ENCODE results near the gene RTN4. TPM values are rescaled to one million over a fixed set of nuclear protein-coding genes. Genes with fewer than 3 reads are reported as not detected.

The RTN4 gene
- total and polyA plus RNA-seq, 10 donors: 55.2 to 215 (median 155) TPM

DNA sequence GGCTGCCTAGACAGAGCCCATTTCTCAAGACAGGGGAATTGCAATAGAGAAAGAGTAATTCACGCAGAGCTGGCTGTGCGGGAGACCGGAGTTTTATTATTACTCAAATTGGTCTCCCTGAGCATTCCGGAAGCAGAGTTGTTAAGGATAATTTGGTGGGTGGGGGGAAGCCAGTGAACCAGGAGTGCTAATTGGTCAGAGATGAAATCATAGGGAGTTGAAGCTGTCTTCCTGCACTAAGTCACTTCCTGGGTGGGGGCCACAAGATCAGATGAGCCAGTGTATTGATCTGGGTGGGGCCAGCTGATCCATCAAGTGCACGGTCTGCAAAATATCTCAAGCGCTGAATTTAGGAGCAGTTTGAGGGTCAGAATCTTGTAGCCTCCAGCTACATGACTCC, 84.8 kb downstream of the RTN4 start:
- no peaks in the 10 kb centered on the region for H3K27me3 ChIP-seq (replicated peaks in 1 of 7)
- TF ChIP-seq POLR2AphosphoS5 (IDR thresholded peaks at IDR 0.05) (no peak), POLR2A (IDR thresholded peaks at IDR 0.05) (no peak)
- TF ChIP-seq, protein P1, sequence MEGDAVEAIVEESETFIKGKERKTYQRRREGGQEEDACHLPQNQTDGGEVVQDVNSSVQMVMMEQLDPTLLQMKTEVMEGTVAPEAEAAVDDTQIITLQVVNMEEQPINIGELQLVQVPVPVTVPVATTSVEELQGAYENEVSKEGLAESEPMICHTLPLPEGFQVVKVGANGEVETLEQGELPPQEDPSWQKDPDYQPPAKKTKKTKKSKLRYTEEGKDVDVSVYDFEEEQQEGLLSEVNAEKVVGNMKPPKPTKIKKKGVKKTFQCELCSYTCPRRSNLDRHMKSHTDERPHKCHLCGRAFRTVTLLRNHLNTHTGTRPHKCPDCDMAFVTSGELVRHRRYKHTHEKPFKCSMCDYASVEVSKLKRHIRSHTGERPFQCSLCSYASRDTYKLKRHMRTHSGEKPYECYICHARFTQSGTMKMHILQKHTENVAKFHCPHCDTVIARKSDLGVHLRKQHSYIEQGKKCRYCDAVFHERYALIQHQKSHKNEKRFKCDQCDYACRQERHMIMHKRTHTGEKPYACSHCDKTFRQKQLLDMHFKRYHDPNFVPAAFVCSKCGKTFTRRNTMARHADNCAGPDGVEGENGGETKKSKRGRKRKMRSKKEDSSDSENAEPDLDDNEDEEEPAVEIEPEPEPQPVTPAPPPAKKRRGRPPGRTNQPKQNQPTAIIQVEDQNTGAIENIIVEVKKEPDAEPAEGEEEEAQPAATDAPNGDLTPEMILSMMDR (IDR thresholded peaks at IDR 0.05 in 8 of 11, conservative IDR thresholded peaks at IDR 0.05 in 3 of 11): no peak
- H3K9me3 ChIP-seq: no peaks in the 10 kb centered on the region
- H3K36me3 ChIP-seq: peaks cover 0 to 48% (median 7%) of the 10 kb centered on the region in 6 donors
- no peak for DNase-seq
- peak overlapping the region in 1 of 8 donors; percentile 23 for H3K27ac ChIP-seq
- peaks cover 0 to 19% (median 7%) of the 10 kb centered on the region in 6 donors for H3K4me1 ChIP-seq
- no peak overlapping the region for H3K4me3 ChIP-seq
- WGBS, 5 donors: 90 to 98% (median 96%) methylated on average over 6 of the region's 6 CpGs
- intact Hi-C loops (cut with DNase I; ENCODE audit: low total_unique reads): no loop called here

DNA sequence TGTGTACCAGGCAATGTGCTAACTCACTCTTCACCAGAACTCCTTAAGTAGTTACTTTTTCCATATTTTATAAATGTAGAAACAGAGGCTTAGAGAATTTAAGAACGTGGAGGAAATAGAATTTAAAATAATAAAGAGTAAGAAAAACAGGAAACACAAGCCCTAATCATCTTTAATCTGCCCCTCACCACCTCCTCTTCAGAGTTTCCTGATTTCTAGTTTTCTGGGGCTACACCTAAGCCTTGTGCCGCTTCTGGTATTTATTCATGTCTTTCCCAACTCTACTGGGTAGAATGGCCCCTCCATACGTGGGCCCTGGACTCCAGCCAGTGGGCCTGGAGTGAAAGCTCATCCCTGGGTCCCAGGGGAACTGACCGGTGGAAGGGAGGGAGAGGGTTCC, 85.4 kb downstream of the RTN4 start:
- no peaks in the 10 kb centered on the region for H3K27me3 ChIP-seq (replicated peaks in 1 of 7)
- no peak overlapping the region for H3K27ac ChIP-seq
- TF ChIP-seq, protein P1 (IDR thresholded peaks at IDR 0.05 in 8 of 11, conservative IDR thresholded peaks at IDR 0.05 in 3 of 11): no peak
- DNase-seq: no peak
- peaks cover 0 to 42% (median 3%) of the 10 kb centered on the region in 6 donors for H3K36me3 ChIP-seq
- intact Hi-C loops (cut with DNase I; ENCODE audit: low total_unique reads): no loop called here
- no peak overlapping the region for H3K4me3 ChIP-seq
- WGBS, 5 donors: 16 to 40% (median 35%) methylated on average over 4 of the region's 4 CpGs
- H3K9me3 ChIP-seq: no peaks in the 10 kb centered on the region
- H3K4me1 ChIP-seq: peaks cover 0 to 19% (median 7%) of the 10 kb centered on the region in 6 donors

DNA sequence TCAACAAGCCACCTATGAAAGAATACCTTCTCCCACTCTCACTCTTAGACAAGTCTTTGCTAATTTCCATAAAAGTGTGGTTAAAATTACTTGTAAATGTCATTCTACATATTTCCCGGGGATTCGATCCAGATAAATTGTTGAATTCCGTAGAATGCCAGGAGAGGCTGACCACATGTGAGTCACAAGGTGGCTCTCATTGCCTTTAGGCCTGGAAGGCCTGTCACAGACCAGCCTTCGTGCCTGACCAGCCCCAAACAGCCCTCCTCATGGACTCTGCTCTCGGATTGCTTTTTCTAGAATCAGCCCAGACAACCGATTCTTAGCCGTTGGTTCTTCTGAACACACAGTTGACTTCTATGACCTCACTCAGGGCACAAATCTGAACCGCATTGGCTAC, 86.0 kb downstream of the RTN4 start:
- Histone ChIP-seq H3K27ac (no peak overlapping the region), H3K4me1 (peaks cover 0 to 19% (median 7%) of the 10 kb centered on the region in 6 donors), H3K36me3 (peaks cover 0 to 36% (median 2%) of the 10 kb centered on the region in 6 donors), H3K27me3 (replicated peaks in 1 of 7) (no peaks in the 10 kb centered on the region), H3K4me3 (no peak overlapping the region), H3K9me3 (no peaks in the 10 kb centered on the region)
- intact Hi-C loops (cut with DNase I; ENCODE audit: low total_unique reads): no loop called here
- TF ChIP-seq, protein P1 (IDR thresholded peaks at IDR 0.05 in 8 of 11, conservative IDR thresholded peaks at IDR 0.05 in 3 of 11): no peak
- TF ChIP-seq POLR2A (IDR thresholded peaks at IDR 0.05): no peak
- no peak for TF ChIP-seq POLR2AphosphoS5 (IDR thresholded peaks at IDR 0.05)
- DNase-seq: no peak
- 95 to 99% (median 96%) methylated on average over 8 of the region's 8 CpGs for WGBS, 5 donors

DNA sequence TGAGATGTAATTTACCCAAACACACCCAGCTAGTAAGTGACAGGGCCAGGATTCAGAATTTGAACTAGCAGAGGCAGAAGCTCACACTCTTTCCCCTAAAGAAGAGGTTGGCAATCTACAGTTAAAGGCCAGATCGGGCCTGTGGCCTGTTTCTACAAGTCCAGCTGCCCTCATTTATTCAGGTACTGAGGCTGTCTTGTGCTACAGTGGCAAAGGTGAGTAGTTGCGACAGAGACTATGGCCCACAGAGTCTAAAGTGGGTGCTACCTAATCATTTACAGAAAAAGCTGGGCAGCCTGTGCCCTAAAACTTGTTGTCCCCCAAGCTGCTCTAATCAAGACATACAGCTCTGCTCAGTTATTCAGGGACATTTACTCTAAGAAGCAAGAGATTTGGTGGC, 86.8 kb downstream of the RTN4 start:
- Histone ChIP-seq H3K4me1 (peaks cover 0 to 19% (median 7%) of the 10 kb centered on the region in 6 donors), H3K4me3 (no peak overlapping the region), H3K27ac (no peak overlapping the region), H3K9me3 (no peaks in the 10 kb centered on the region), H3K27me3 (replicated peaks in 1 of 7) (no peaks in the 10 kb centered on the region), H3K36me3 (peaks cover 0 to 28% (median 2%) of the 10 kb centered on the region in 6 donors)
- DNase-seq: no peak
- TF ChIP-seq, protein P1 (IDR thresholded peaks at IDR 0.05 in 8 of 11, conservative IDR thresholded peaks at IDR 0.05 in 3 of 11): no peak
- TF ChIP-seq POLR2A (IDR thresholded peaks at IDR 0.05): no peak
- intact Hi-C loops (cut with DNase I; ENCODE audit: low total_unique reads): no loop called here
- WGBS, 5 donors: 83 to 98% (median 95%) methylated on average over 2 of the region's 2 CpGs

All from spleen (tissue), 11 donors.